Breast epithelium (tissue), 3 donors: Measurements from ENCODE around the gene PTPRF.

Source experiments
- CTCF ChIP-seq, 3 donors: fragments of 450-650 bp; IDR thresholded peaks; one replicate each; pipeline ENCODE4 v1.5.1; 2016 to 2017; ENCODE audit warnings: antibody characterized with exemption in 3 of 3, mild to moderate bottlenecking in 3 of 3, moderate library complexity in 3 of 3
- POLR2A ChIP-seq: fragments of 450-650 bp; IDR thresholded peaks from one replicate; pipeline ENCODE4 v1.6.1; 2016; ENCODE audit warnings: antibody characterized with exemption, mild to moderate bottlenecking, moderate library complexity
- POLR2AphosphoS5 ChIP-seq, 3 donors: sonication (generic); formaldehyde crosslinking; IDR thresholded peaks; one replicate each; pipeline ENCODE4 v1.6.1; 2017; ENCODE audit warnings: antibody characterized with exemption in 3 of 3

- TF ChIP-seq CTCF (IDR thresholded peaks at IDR 0.05), result no peak
- TF ChIP-seq POLR2A, result no peak
- TF ChIP-seq POLR2AphosphoS5 (IDR thresholded peaks at IDR 0.05), result no peak
Observed at GRCh38 chr1:43639976-43640794, 109.5 kb downstream of the PTPRF start.
